Neuronal stem cell (in vitro differentiated cells): ENCODE data around the gene PSMB7.

ENCODE experiments used
- DNase-seq: peaks from one replicate; pipeline ENCODE4 v3.0.0-alpha.2; 2013; ENCODE audit warnings: low spot score
- H2AFZ ChIP-seq: one replicate; pipeline ENCODE4 v1.6.1; 2013; ENCODE audit warnings: mild to moderate bottlenecking, low read length, inconsistent platforms
- H2AK5ac ChIP-seq: 2 replicates; pipeline ENCODE4 v1.6.1; 2013; ENCODE audit warnings: low read depth, mild to moderate bottlenecking, inconsistent platforms, low read length, moderate library complexity, mixed read lengths
- H2BK120ac ChIP-seq: 2 replicates; pipeline ENCODE4 v1.6.1; 2013; ENCODE audit warnings: low read depth, mild to moderate bottlenecking, inconsistent platforms, low read length, moderate library complexity, mixed read lengths
- H2BK12ac ChIP-seq: one replicate; pipeline ENCODE4 v1.6.1; 2013; ENCODE audit warnings: low read length, inconsistent platforms
- H2BK15ac ChIP-seq: 2 replicates; pipeline ENCODE4 v1.6.1; 2013; ENCODE audit warnings: mild to moderate bottlenecking, low read length, inconsistent platforms, mixed read lengths
- H2BK5ac ChIP-seq: one replicate; pipeline ENCODE4 v1.6.1; 2013; ENCODE audit warnings: inconsistent platforms, mild to moderate bottlenecking, low read length, moderate library complexity
- H3K14ac ChIP-seq: one replicate; pipeline ENCODE4 v1.6.1; 2013; ENCODE audit warnings: low read length, inconsistent platforms
- H3K18ac ChIP-seq: 2 replicates; pipeline ENCODE4 v1.6.1; 2013; ENCODE audit warnings: low read length, inconsistent platforms
- H3K23ac ChIP-seq: 2 replicates; pipeline ENCODE4 v1.6.1; 2013; ENCODE audit warnings: low read depth, mild to moderate bottlenecking, mixed read lengths, low read length, inconsistent platforms; ENCODE audit not compliant: poor library complexity
- H3K27ac ChIP-seq: replicated peaks from 3 replicates; pipeline ENCODE4 v1.5.1; 2013; ENCODE audit warnings: low read length, inconsistent platforms
- H3K27me3 ChIP-seq, 3 experiments: 2 replicates each; pipeline ENCODE4 v1.6.1; 2013; ENCODE audit warnings: low read length in 3 of 3, mild to moderate bottlenecking in 2 of 3, inconsistent platforms in 1 of 3, low read depth in 1 of 3, mixed read lengths in 1 of 3, moderate library complexity in 1 of 3; ENCODE audit not compliant: control insufficient read depth in 3 of 3, insufficient read depth in 3 of 3
- H3K36me3 ChIP-seq, 2 donors: replicated peaks in 1 of 2; 2 replicates each; pipeline ENCODE4 v1.6.1; 2013; ENCODE audit warnings: low read length in 2 of 2; ENCODE audit not compliant: control insufficient read depth in 2 of 2, insufficient read depth in 2 of 2
- H3K4ac ChIP-seq: 2 replicates; pipeline ENCODE4 v1.6.1; 2013; ENCODE audit warnings: inconsistent platforms, mild to moderate bottlenecking, low read length, moderate library complexity
- H3K4me1 ChIP-seq, 2 donors: 1 replicate in 1 of 2; 2 replicates in 1 of 2; pipeline ENCODE4 v1.6.1; 2013; ENCODE audit warnings: low read length in 2 of 2, low read depth in 1 of 2; ENCODE audit not compliant: control insufficient read depth in 2 of 2, insufficient read depth in 1 of 2
- H3K4me2 ChIP-seq: one replicate; pipeline ENCODE4 v1.6.1; 2013; ENCODE audit warnings: mild to moderate bottlenecking, low read length, inconsistent platforms; ENCODE audit not compliant: insufficient read depth, poor library complexity, severe bottlenecking
- H3K4me3 ChIP-seq, 2 donors: 2 replicates each; pipeline ENCODE4 v1.5.1; 2013; ENCODE audit warnings: low read length in 2 of 2, mild to moderate bottlenecking in 2 of 2, inconsistent platforms in 1 of 2, moderate library complexity in 1 of 2
- H3K79me1 ChIP-seq: one replicate; pipeline ENCODE4 v1.6.1; 2013; ENCODE audit warnings: low read depth, mild to moderate bottlenecking, inconsistent platforms, low read length, moderate library complexity
- H3K9ac ChIP-seq: one replicate; pipeline ENCODE4 v1.6.1; 2013; ENCODE audit warnings: mild to moderate bottlenecking, low read depth, low read length, inconsistent platforms; ENCODE audit not compliant: poor library complexity
- H3K9me3 ChIP-seq, 2 donors: replicated peaks in 1 of 2; 2 replicates each; pipeline versions ENCODE3 to v1.6.1; 2013; ENCODE audit warnings: low read length in 2 of 2, mild to moderate bottlenecking in 2 of 2, inconsistent platforms in 1 of 2, low read depth in 1 of 2, mixed read lengths in 1 of 2, moderate library complexity in 1 of 2; ENCODE audit not compliant: control insufficient read depth in 2 of 2, insufficient read depth in 1 of 2
- H4K8ac ChIP-seq: one replicate; pipeline ENCODE4 v1.6.1; 2013; ENCODE audit warnings: low read depth, mild to moderate bottlenecking, inconsistent platforms, low read length, moderate library complexity
- H4K91ac ChIP-seq: one replicate; pipeline ENCODE4 v1.6.1; 2013; ENCODE audit warnings: low read length, low read depth, mild to moderate bottlenecking, inconsistent platforms; ENCODE audit not compliant: poor library complexity
- WGBS, 2 donors: extraction: QIAGEN DNeasy Blood & Tissue Kit; methylation state at CpG; one replicate each; pipeline ENCODE4 v1.1.7; 2013; ENCODE audit warnings: missing lambda C conversion rate in 2 of 2, mixed read lengths in 1 of 2; ENCODE audit not compliant: insufficient read length in 2 of 2, insufficient replicate concordance in 1 of 2; ENCODE audit errors: extremely low coverage in 2 of 2; 5-methylcytosine and 5-hydroxymethylcytosine counted together

The PSMB7 gene

GRCh38 chr9:124308606-124309491 is 106.4 kb downstream of the PSMB7 start:
- Histone ChIP-seq H2BK12ac (no peak overlapping the region), H3K79me1 (peaks cover 5% of the 10 kb centered on the region), H2BK5ac (no peak overlapping the region), H4K91ac (no peak overlapping the region), H3K14ac (no peak overlapping the region), H3K18ac (peak overlapping the region; percentile 36), H3K27ac (no peak overlapping the region), H3K4me3 (no peak overlapping the region), H2BK15ac (no peak overlapping the region), H3K4me1 (peaks cover 0 to 7% of the 10 kb centered on the region in 2 donors), H2BK120ac (no peak overlapping the region), H4K8ac (no peak overlapping the region), H3K9ac (peak overlapping the region; percentile 38), H3K4ac (no peak overlapping the region), H3K9me3 (no peaks in the 10 kb centered on the region), H3K27me3 (no peaks in the 10 kb centered on the region), H2AFZ (no peak overlapping the region), H3K36me3 (peaks cover 19 to 82% of the 10 kb centered on the region in 2 donors), H2AK5ac (no peak overlapping the region), H3K23ac (no peak overlapping the region), H3K4me2 (no peak overlapping the region)
- no peak for DNase-seq
- no CpG with 5 or more reads among the region's 21 CpGs for WGBS, 2 donors

- Histone ChIP-seq H3K4me2 (no peak overlapping the region), H3K79me1 (peaks cover 8% of the 10 kb centered on the region), H2BK5ac (peak overlapping the region; percentile 21), H3K14ac (no peak overlapping the region), H2BK12ac (peak overlapping the region; percentile 76), H3K27me3 (no peaks in the 10 kb centered on the region), H2AFZ (no peak overlapping the region), H3K27ac (no peak overlapping the region), H3K4me3 (no peak overlapping the region), H2AK5ac (peak overlapping the region; percentile 22), H2BK15ac (no peak overlapping the region), H3K4me1 (peaks cover 0 to 7% of the 10 kb centered on the region in 2 donors), H3K9me3 (no peaks in the 10 kb centered on the region), H2BK120ac (no peak overlapping the region), H3K9ac (no peak overlapping the region), H4K8ac (no peak overlapping the region), H3K36me3 (peaks cover 21 to 82% of the 10 kb centered on the region in 2 donors), H3K23ac (peak overlapping the region; percentile 38), H3K4ac (no peak overlapping the region), H3K18ac (peak overlapping the region; percentile 32), H4K91ac (no peak overlapping the region)
- no CpG with 5 or more reads among the region's 24 CpGs for WGBS, 2 donors
- no peak for DNase-seq
Observed at GRCh38 chr9:124307379-124308030, 107.7 kb downstream of the PSMB7 start.

- H2BK12ac ChIP-seq: no peak overlapping the region
- H3K36me3 ChIP-seq: peaks cover 26 to 87% of the 10 kb centered on the region in 2 donors
- H4K8ac ChIP-seq: no peak overlapping the region
- H3K27ac ChIP-seq: no peak overlapping the region
- no peak overlapping the region for H4K91ac ChIP-seq
- H2AFZ ChIP-seq: no peak overlapping the region
- H2BK120ac ChIP-seq: no peak overlapping the region
- H3K4me1 ChIP-seq: peaks cover 0 to 7% of the 10 kb centered on the region in 2 donors
- no peak overlapping the region for H3K4me2 ChIP-seq
- peak overlapping the region; percentile 57 for H2BK5ac ChIP-seq
- H3K79me1 ChIP-seq: peaks cover 10% of the 10 kb centered on the region
- no peak for DNase-seq
- H2AK5ac ChIP-seq: no peak overlapping the region
- peak overlapping the region; percentile 42 for H3K18ac ChIP-seq
- H2BK15ac ChIP-seq: no peak overlapping the region
- H3K9ac ChIP-seq: no peak overlapping the region
- H3K9me3 ChIP-seq: no peaks in the 10 kb centered on the region
- no peak overlapping the region for H3K14ac ChIP-seq
- H3K4ac ChIP-seq: no peak overlapping the region
- no peak overlapping the region for H3K4me3 ChIP-seq
- H3K23ac ChIP-seq: no peak overlapping the region
- no peaks in the 10 kb centered on the region for H3K27me3 ChIP-seq
- no CpG with 5 or more reads among the region's 13 CpGs for WGBS, 2 donors
Observed at GRCh38 chr9:124306098-124306735, 109.0 kb downstream of the PSMB7 start.

GRCh38 chr9:124304285-124304684 is 111.0 kb downstream of the PSMB7 start:
- Histone ChIP-seq H2BK15ac (no peak overlapping the region), H4K8ac (no peak overlapping the region), H2AK5ac (no peak overlapping the region), H3K9ac (no peak overlapping the region), H3K79me1 (peaks cover 11% of the 10 kb centered on the region), H3K4me1 (peaks cover 0 to 6% of the 10 kb centered on the region in 2 donors), H3K36me3 (peaks cover 20 to 71% of the 10 kb centered on the region in 2 donors), H2BK5ac (no peak overlapping the region), H2BK120ac (no peak overlapping the region), H2BK12ac (no peak overlapping the region), H3K4me3 (no peak overlapping the region), H3K27me3 (no peaks in the 10 kb centered on the region), H3K23ac (no peak overlapping the region), H3K14ac (no peak overlapping the region), H3K4ac (no peak overlapping the region), H2AFZ (no peak overlapping the region), H3K27ac (no peak overlapping the region), H3K18ac (no peak overlapping the region), H4K91ac (no peak overlapping the region), H3K9me3 (no peaks in the 10 kb centered on the region), H3K4me2 (no peak overlapping the region)
- WGBS, 2 donors: no CpG with 5 or more reads among the region's 8 CpGs
- DNase-seq: no peak
